Peyer's patch (tissue), 4 donors: Measurements from ENCODE around the gene LRSAM1.

Experiments used
- CTCF ChIP-seq, 6 experiments: fragments of 450-650 bp in 4 of 6; fragments of 200-600 bp in 2 of 6; sonication (generic) in 1 of 6; IDR thresholded peaks; one replicate each; pipeline ENCODE4 v1.5.1; 2017 to 2019; ENCODE audit warnings: antibody characterized with exemption in 6 of 6, mild to moderate bottlenecking in 3 of 6, moderate library complexity in 1 of 6
- POLR2A ChIP-seq, 2 donors: fragments of 450-650 bp; IDR thresholded peaks; one replicate each; pipeline ENCODE4 v1.5.1; 2017; ENCODE audit warnings: antibody characterized with exemption in 2 of 2, mild to moderate bottlenecking in 2 of 2, moderate library complexity in 2 of 2

DNA sequence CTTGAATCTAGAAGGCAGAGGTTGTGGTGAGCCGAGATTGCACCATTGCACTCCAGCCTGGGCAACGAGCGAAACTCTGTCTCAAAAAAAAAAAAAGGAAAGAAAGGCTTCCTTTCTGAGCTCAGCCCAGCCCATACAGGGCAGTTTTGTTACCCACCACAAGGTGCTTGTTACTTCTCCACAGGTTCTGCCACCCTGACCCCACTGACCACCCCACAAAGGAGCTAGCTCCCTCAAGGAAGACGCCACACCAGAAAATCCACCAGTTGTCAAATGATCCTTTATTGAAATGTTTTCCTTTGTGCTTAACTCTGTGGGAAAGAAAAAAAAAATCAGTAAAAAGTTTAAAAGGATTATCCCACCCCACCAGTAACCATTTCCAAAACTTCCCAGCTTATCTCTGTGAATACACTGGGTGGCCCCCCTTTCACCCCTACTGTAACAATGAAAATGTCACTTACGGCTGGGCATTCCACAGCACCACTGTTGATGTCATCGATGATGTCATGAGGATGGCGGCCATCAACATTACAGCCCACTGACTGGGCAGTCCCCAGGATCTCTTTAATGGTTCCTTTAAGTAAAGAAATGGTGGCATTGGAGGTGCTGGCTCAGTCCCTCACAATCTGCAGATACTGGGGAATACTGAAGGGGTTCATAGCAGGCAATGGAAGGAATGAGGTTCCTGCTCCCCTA lies 3.7 kb upstream of the LRSAM1 start:
- no peak for TF ChIP-seq CTCF (IDR thresholded peaks at IDR 0.05)
- TF ChIP-seq POLR2A (IDR thresholded peaks at IDR 0.05): no peak
